ENCODE data around the gene DOK3. TPM values are rescaled to one million over a fixed set of nuclear protein-coding genes. Genes with fewer than 3 reads are reported as not detected.

DOK3 gene
- 12.4 TPM for total RNA-seq (2021; ENCODE audit: unreplicated experiment)
- polyA plus RNA-seq (2012; ENCODE audit: insufficient read length), result 11.9 TPM
- percentile 55 among the genes with signal in this experiment for Bru-seq, nascent RNA
- BruChase-seq, experiment 1, labeled RNA remaining after a 2-hour chase, result percentile 72 among the genes with signal in this experiment
- percentile 69 among the genes with signal in this experiment for BruChase-seq, experiment 2, labeled RNA remaining after a 6-hour chase
- long read RNA-seq, partial matches to known transcripts, result 4 of 14 reads
- long read RNA-seq, other reads (novel, unspliced or antisense), result 10 of 14 reads

- intact Hi-C loops (cut with micrococcal nuclease; ENCODE audit: unreplicated experiment), result no loop called here
- no peaks in the 10 kb centered on the region for H3K27me3 ChIP-seq (ENCODE audit: control insufficient read depth, insufficient read depth, low read length)
- in situ Hi-C loops (cut with HindIII; ENCODE audit: low pct_unique_long_range_greater_than_20kb, low sequenced_read_pairs), result no loop called here
- H3K4me3 ChIP-seq (ENCODE audit: low read depth in 2 of 2, low read length in 2 of 2), result no peak within 1 kb of the TSS
- ChIA-PET POLR2A (no interaction called here), CTCF (no interaction called here)
- peaks cover 3% of the 10 kb centered on the region for H3K36me3 ChIP-seq (ENCODE audit: control insufficient read depth, insufficient read depth, low read length)
- H3K4me1 ChIP-seq (ENCODE audit: control insufficient read depth, insufficient read depth, low read length), result peaks cover 3% of the 10 kb centered on the region; the same call in 1 of the 2 replicates
- TF ChIP-seq POLR2AphosphoS5 (IDR thresholded peaks at IDR 0.05; ENCODE audit: low read depth, low read length) (no peak), SIN3A (IDR thresholded peaks at IDR 0.05; ENCODE audit: borderline replicate concordance, insufficient read depth, low read depth, low read length) (no peak), TCF7L2 (IDR thresholded peaks at IDR 0.05; ENCODE audit: low read depth, low read length) (no peak)
- TF ChIP-seq, protein P1, sequence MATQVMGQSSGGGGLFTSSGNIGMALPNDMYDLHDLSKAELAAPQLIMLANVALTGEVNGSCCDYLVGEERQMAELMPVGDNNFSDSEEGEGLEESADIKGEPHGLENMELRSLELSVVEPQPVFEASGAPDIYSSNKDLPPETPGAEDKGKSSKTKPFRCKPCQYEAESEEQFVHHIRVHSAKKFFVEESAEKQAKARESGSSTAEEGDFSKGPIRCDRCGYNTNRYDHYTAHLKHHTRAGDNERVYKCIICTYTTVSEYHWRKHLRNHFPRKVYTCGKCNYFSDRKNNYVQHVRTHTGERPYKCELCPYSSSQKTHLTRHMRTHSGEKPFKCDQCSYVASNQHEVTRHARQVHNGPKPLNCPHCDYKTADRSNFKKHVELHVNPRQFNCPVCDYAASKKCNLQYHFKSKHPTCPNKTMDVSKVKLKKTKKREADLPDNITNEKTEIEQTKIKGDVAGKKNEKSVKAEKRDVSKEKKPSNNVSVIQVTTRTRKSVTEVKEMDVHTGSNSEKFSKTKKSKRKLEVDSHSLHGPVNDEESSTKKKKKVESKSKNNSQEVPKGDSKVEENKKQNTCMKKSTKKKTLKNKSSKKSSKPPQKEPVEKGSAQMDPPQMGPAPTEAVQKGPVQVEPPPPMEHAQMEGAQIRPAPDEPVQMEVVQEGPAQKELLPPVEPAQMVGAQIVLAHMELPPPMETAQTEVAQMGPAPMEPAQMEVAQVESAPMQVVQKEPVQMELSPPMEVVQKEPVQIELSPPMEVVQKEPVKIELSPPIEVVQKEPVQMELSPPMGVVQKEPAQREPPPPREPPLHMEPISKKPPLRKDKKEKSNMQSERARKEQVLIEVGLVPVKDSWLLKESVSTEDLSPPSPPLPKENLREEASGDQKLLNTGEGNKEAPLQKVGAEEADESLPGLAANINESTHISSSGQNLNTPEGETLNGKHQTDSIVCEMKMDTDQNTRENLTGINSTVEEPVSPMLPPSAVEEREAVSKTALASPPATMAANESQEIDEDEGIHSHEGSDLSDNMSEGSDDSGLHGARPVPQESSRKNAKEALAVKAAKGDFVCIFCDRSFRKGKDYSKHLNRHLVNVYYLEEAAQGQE (IDR thresholded peaks at IDR 0.05; ENCODE audit: insufficient read depth in 1 of 2, low read depth in 2 of 2, low read length in 1 of 2), result no peak
- TF ChIP-seq, protein P2, sequence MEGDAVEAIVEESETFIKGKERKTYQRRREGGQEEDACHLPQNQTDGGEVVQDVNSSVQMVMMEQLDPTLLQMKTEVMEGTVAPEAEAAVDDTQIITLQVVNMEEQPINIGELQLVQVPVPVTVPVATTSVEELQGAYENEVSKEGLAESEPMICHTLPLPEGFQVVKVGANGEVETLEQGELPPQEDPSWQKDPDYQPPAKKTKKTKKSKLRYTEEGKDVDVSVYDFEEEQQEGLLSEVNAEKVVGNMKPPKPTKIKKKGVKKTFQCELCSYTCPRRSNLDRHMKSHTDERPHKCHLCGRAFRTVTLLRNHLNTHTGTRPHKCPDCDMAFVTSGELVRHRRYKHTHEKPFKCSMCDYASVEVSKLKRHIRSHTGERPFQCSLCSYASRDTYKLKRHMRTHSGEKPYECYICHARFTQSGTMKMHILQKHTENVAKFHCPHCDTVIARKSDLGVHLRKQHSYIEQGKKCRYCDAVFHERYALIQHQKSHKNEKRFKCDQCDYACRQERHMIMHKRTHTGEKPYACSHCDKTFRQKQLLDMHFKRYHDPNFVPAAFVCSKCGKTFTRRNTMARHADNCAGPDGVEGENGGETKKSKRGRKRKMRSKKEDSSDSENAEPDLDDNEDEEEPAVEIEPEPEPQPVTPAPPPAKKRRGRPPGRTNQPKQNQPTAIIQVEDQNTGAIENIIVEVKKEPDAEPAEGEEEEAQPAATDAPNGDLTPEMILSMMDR (IDR thresholded peaks at IDR 0.05), result no peak
- H3K9me3 ChIP-seq (ENCODE audit: control insufficient read depth, insufficient read depth, low read depth, low read length), result no peaks in the 10 kb centered on the region
- BruUV-seq (replicated peaks), result no TSS peak
- DNase-seq (ENCODE audit: low read depth, low spot score) (no peak), ATAC-seq (peak; percentile 17; the same call in 1 of the 2 replicates)
- H3K27ac ChIP-seq (ENCODE audit: low read length), result no peak within 1 kb of the TSS
Observed at GRCh38 chr5:177509381-177509951, at the start of gene DOK3. Gene DOK3, minus strand, starts transcription at chr5:177509826. Its CDS starts 286 bp downstream, at chr5:177509540.

GRCh38 chr5:177557796-177558195 lies 48.2 kb upstream of the DOK3 start:
- intact Hi-C loops (cut with micrococcal nuclease; ENCODE audit: unreplicated experiment), result no loop called here
- no peak for DNase-seq (ENCODE audit: low read depth, low spot score)
- no TSS peak for BruUV-seq (replicated peaks)
- Histone ChIP-seq H3K4me1 (ENCODE audit: control insufficient read depth, insufficient read depth, low read length) (peaks cover 3% of the 10 kb centered on the region), H3K27me3 (ENCODE audit: control insufficient read depth, insufficient read depth, low read length) (no peaks in the 10 kb centered on the region), H3K36me3 (ENCODE audit: control insufficient read depth, insufficient read depth, low read length) (no peaks in the 10 kb centered on the region; the same call in 1 of the 2 replicates), H3K27ac (ENCODE audit: low read length) (no peak overlapping the region), H3K4me3 (ENCODE audit: low read depth in 2 of 2, low read length in 2 of 2) (no peak overlapping the region), H3K9me3 (ENCODE audit: control insufficient read depth, insufficient read depth, low read depth, low read length) (no peaks in the 10 kb centered on the region)
- TF ChIP-seq POLR2AphosphoS5 (IDR thresholded peaks at IDR 0.05; ENCODE audit: low read depth, low read length) (no peak), TCF7L2 (IDR thresholded peaks at IDR 0.05; ENCODE audit: low read depth, low read length) (no peak), SIN3A (IDR thresholded peaks at IDR 0.05; ENCODE audit: borderline replicate concordance, insufficient read depth, low read depth, low read length) (no peak)
- TF ChIP-seq, protein P2 (IDR thresholded peaks at IDR 0.05), result no peak
- TF ChIP-seq, protein P1 (IDR thresholded peaks at IDR 0.05; ENCODE audit: insufficient read depth in 1 of 2, low read depth in 2 of 2, low read length in 1 of 2), result no peak
- ATAC-seq, result no peak
- CTCF ChIA-PET, result interaction anchor here (0.5 to 1.4 kb wide), 2 partner anchors 10 to 49 kb away, joined by 3 to 8 read pairs; no protein-coding TSS in a partner anchor
- POLR2A ChIA-PET, result no interaction called here
- in situ Hi-C loops (cut with HindIII; ENCODE audit: low pct_unique_long_range_greater_than_20kb, low sequenced_read_pairs), result no loop called here
